GM12875 (cell line): ENCODE results near the gene KCNAB2.

Experiments used
- H3K4me3 ChIP-seq: one replicate; pipeline ENCODE4 v1.5.1; 2011; ENCODE audit warnings: low read depth, low read length, control low read depth
- CTCF ChIP-seq: IDR thresholded peaks from 2 replicates; pipeline ENCODE4 v1.5.1; 2011; ENCODE audit warnings: low read depth, mild to moderate bottlenecking, control low read depth, inconsistent platforms, low read length, moderate library complexity, borderline replicate concordance; ENCODE audit not compliant: insufficient read depth

The KCNAB2 gene

DNA sequence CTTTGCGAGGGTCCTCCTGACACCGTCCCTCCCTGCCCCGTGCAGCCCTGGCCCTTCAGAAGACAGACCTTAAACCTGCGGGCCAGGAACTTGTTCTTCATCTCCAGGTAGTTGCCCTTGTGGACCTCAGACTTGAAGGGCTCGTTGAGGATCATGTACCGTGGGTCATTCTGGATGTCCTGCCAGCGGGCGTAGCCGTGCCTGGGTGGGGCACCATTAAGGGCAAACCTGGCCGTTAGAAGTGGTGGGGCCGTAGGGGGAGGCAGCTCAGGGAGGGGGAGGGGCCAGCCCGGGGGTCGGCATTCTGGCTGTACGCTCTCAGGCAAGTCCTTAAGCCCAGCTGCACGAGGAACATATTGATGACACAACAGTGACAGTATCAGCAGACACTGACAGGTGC is 64.6 kb downstream of the KCNAB2 start:
- no peak overlapping the region for H3K4me3 ChIP-seq
- TF ChIP-seq CTCF = no peak

GRCh38 chr1:6111571-6111970 is 65.9 kb downstream of the KCNAB2 start:
- H3K4me3 ChIP-seq = no peak overlapping the region
- TF ChIP-seq CTCF = no peak

DNA sequence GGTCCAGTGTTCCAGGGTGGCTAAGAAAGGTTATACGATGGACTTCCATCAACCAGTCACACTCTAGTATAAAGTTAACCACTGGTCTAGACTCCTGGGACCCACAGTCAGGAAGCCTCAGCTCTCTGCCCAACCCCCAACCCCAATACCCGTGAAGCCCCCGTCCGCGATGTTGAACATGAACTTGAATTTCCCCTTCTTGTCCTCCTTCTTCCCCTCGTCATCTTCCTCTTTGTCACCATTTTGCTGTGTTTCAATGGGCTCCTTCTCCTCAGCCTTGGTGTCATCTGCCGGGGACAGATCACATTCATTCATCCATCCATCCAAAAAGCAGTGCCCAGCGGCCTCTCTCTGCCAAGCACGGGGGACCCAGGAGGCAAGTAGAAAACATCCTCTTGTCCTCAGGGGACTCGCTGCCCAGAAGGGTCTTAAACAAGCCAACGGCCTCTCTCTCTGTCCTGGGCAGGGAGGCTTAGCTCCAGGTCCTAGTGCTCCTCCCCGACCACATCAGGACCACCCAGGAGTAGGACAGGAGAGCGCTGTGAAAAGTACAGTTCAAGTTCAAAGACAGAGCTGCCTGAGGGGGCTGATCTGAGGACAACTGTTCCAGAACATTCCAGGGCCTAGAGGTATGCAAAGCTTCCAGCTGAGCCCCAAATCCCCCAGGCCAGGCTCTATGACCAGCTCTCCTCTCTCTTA is 66.5 kb downstream of the KCNAB2 start:
- TF ChIP-seq CTCF = no peak
- H3K4me3 ChIP-seq = no peak overlapping the region

- H3K4me3 ChIP-seq = no peak overlapping the region
- no peak for TF ChIP-seq CTCF
These were observed 67.0 kb downstream of the KCNAB2 start for GRCh38 chr1:6112690-6113005.

- H3K4me3 ChIP-seq = no peak overlapping the region
- TF ChIP-seq CTCF = no peak
These were observed 67.4 kb downstream of the KCNAB2 start for GRCh38 chr1:6113116-6113515.

DNA sequence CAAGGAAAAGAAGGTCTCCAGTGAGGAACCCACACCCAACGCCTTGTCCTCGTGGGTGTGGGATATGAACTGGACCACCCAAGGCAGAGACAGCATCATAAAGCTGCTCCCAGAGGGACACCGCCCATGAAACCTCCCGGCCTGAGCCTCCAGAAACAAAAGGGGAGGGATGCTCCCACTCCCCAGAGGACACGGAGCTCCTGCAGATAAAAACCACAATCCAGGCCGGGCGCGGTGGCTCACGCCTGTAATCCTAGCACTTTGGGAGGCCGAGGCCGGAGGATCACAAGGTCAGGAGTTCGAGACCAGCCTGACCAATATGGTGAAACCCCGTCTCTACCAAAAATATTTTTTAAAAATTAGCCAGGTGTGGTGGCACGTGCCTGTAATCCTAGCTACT is 68.1 kb downstream of the KCNAB2 start:
- H3K4me3 ChIP-seq = no peak overlapping the region
- no peak for TF ChIP-seq CTCF

DNA sequence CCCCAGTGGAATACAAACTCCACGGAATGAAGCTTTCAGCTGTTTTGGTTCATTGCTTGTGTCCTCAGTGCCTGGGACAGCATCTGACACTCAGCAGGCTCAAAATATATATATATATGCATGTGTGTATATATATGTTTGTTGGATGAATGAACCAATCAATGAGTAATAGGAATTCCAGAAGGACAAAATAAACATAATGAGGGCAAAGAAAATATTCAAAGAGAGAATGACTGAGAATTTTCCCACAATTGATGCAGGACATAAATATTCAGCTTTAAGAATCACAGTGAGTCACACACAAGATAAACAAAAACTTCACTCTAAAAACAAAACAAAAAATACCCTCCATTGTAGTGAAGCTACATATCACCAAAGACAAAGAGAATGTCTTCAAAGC is 70.4 kb downstream of the KCNAB2 start:
- no peak overlapping the region for H3K4me3 ChIP-seq
- no peak for TF ChIP-seq CTCF
